ENCODE measurements around the gene RPL36AL.
"Not testable (repeated sequence)": the region's sequence is repeated elsewhere in the genome, so short reads cannot be mapped to it uniquely, and the experiment has no call there.

The RPL36AL gene

GRCh38 chr14:49617852-49618519 lies 2.4 kb downstream of the RPL36AL start:
- no peak for DNase-seq

GRCh38 chr14:49615776-49616175 lies 4.7 kb downstream of the RPL36AL start:
- no peak for DNase-seq

GRCh38 chr14:49614196-49614595 lies 6.2 kb downstream of the RPL36AL start:
- DNase-seq, result no peak

- DNase-seq, result no peak
Observed at GRCh38 chr14:49612671-49613070, 7.8 kb downstream of the RPL36AL start.

- DNase-seq, result no peak
Observed at GRCh38 chr14:49612251-49612650, 8.2 kb downstream of the RPL36AL start.

- DNase-seq, result no peak
Observed at GRCh38 chr14:49607583-49607982, 12.8 kb downstream of the RPL36AL start.

- DNase-seq, result peak; percentile 67
Observed at GRCh38 chr14:49598485-49599300, 21.7 kb downstream of the RPL36AL start, which contains the start of gene LRR1. Gene LRR1 (plus strand): TSS chr14:49598940. CDS start chr14:49599021, 81 bp downstream.

- DNase-seq, result no peak
Observed at GRCh38 chr14:49598189-49598484, 22.3 kb downstream of the RPL36AL start.

GRCh38 chr14:49594347-49595091 lies 25.9 kb downstream of the RPL36AL start:
- DNase-seq, result no peak

GRCh38 chr14:49593016-49593415 lies 27.4 kb downstream of the RPL36AL start:
- no peak for DNase-seq

GRCh38 chr14:49589387-49589786 lies 31.0 kb downstream of the RPL36AL start:
- DNase-seq, result no peak

- DNase-seq, result no peak
Observed at GRCh38 chr14:49586673-49587460, 33.6 kb downstream of the RPL36AL start.

- peak; percentile 92 for DNase-seq
Observed at GRCh38 chr14:49585803-49586672, 34.4 kb downstream of the RPL36AL start, which contains the start of gene RPS29. Gene RPS29 (minus strand): TSS chr14:49586380. CDS start chr14:49586346, 34 bp downstream.

GRCh38 chr14:49584981-49585640 lies 35.3 kb downstream of the RPL36AL start:
- DNase-seq, result not testable (repeated sequence)

GRCh38 chr14:49584058-49584457 lies 36.4 kb downstream of the RPL36AL start:
- DNase-seq, result no peak

GRCh38 chr14:49583629-49584028 lies 36.8 kb downstream of the RPL36AL start:
- DNase-seq, result no peak

GRCh38 chr14:49582113-49582977 lies 38.1 kb downstream of the RPL36AL start:
- DNase-seq, result no peak

GRCh38 chr14:49581209-49582112 lies 39.0 kb downstream of the RPL36AL start:
- DNase-seq, result no peak

GRCh38 chr14:49579841-49580240 lies 40.6 kb downstream of the RPL36AL start:
- DNase-seq, result no peak
